Measurements from ENCODE around the gene CYB5R3. TPM values are rescaled to one million over a fixed set of nuclear protein-coding genes. Genes with fewer than 3 reads are reported as not detected.
"Not testable (repeated sequence)": the region's sequence is repeated elsewhere in the genome, so short reads cannot be mapped to it uniquely, and the experiment has no call there.

The CYB5R3 gene
- total RNA-seq, 1 experiment from 2014 or later, result 85.4 TPM

DNA sequence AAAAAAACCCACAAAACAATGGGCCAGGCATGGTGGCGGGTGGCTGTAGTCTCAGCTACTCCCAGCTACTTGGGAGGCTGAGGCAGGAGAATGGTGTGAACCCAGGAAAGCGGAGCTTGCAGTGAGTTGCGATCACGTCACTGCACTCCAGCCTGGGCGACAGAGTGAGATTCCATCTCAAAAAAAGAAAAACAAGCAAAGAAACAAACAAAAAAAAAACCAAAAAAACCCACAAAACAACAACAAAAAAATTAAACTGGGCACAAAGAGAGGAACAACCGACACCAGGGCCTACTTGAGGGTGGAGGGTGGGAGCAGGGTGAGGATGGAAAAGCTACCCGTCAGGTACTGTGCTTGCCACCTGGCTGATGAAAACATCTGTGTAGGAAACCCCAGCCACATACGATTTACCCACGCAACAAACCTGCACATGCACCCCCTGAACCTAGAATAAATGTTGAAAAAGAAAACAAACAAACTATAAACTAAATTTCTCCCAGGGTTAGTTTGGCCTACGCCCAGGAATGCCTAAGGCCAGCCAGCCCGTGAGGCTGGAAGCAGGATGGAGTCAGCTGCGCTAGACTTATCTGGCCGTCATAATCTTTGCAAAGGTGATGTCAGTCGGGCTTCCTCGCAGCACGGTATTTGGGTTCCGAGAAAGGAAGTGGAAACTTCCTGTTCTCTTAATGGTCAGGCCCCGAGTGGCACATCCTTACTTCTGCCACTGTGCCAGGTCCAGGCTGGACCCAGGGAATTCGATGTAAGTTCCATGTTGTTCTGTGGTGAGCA is 21.9 kb upstream of the CYB5R3 start:
- Mint-ChIP-seq H3K4me1 (peaks cover 3% of the 10 kb centered on the region), H3K9me3 (0 out of 2 replicates have a peak, but pooled peaks cover 4% of the 10 kb centered on the region), H3K27ac (no peak overlapping the region), H3K27me3 (ENCODE audit: low read depth) (no peaks in the 10 kb centered on the region; the same call in 1 of the 2 replicates), H3K4me3 (no peak overlapping the region), H3K36me3 (no peaks in the 10 kb centered on the region)
- DNase-seq (ENCODE audit: low spot score) (no peak), ATAC-seq (no peak)
- POLR2A ChIA-PET, result no interaction called here
- CTCF ChIA-PET, result interaction anchor here (0.6 to 1.0 kb wide), 2 partner anchors 49 to 124 kb away, joined by 3 read pairs; no protein-coding TSS in a partner anchor
- TF ChIP-seq ETV6 (CRISPR knock-in tag; IDR thresholded peaks at IDR 0.05) (no peak), ESRRA (CRISPR knock-in tag; IDR thresholded peaks at IDR 0.05; ENCODE audit: borderline replicate concordance) (no peak), MXD4 (CRISPR knock-in tag; IDR thresholded peaks at IDR 0.05; ENCODE audit: borderline replicate concordance) (no peak)

- ChIA-PET POLR2A (no interaction called here), CTCF (no interaction called here)
- DNase-seq (ENCODE audit: low spot score) (no peak), ATAC-seq (no peak)
- H3K36me3 Mint-ChIP-seq, result no peaks in the 10 kb centered on the region
- H3K4me1 Mint-ChIP-seq, result peaks cover 3% of the 10 kb centered on the region
- H3K4me3 Mint-ChIP-seq, result no peak overlapping the region
- H3K27ac Mint-ChIP-seq, result no peak overlapping the region
- 0 out of 2 replicates have a peak, but pooled peaks cover 4% of the 10 kb centered on the region for H3K9me3 Mint-ChIP-seq
- peaks cover 3% of the 10 kb centered on the region; the same call in 1 of the 2 replicates for H3K27me3 Mint-ChIP-seq (ENCODE audit: low read depth)
- TF ChIP-seq USF1 (CRISPR knock-in tag; IDR thresholded peaks at IDR 0.05) (no peak), TCF7 (CRISPR knock-in tag; IDR thresholded peaks at IDR 0.05; ENCODE audit: low read depth) (no peak), JUN (CRISPR knock-in tag; IDR thresholded peaks at IDR 0.05) (no peak), FOXP4 (CRISPR knock-in tag; IDR thresholded peaks at IDR 0.05) (no peak)
- TF ChIP-seq, protein P1, sequence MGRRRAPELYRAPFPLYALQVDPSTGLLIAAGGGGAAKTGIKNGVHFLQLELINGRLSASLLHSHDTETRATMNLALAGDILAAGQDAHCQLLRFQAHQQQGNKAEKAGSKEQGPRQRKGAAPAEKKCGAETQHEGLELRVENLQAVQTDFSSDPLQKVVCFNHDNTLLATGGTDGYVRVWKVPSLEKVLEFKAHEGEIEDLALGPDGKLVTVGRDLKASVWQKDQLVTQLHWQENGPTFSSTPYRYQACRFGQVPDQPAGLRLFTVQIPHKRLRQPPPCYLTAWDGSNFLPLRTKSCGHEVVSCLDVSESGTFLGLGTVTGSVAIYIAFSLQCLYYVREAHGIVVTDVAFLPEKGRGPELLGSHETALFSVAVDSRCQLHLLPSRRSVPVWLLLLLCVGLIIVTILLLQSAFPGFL (CRISPR knock-in tag; IDR thresholded peaks at IDR 0.05; ENCODE audit: borderline replicate concordance), result no peak
Observed at GRCh38 chr22:42670046-42670445, 20.9 kb upstream of the CYB5R3 start.

- H3K27me3 Mint-ChIP-seq (ENCODE audit: low read depth), result peaks cover 25% of the 10 kb centered on the region
- H3K9me3 Mint-ChIP-seq; DNase-seq (ENCODE audit: low spot score); POLR2A ChIA-PET; H3K36me3 Mint-ChIP-seq; H3K4me3 Mint-ChIP-seq; H3K27ac Mint-ChIP-seq; H3K4me1 Mint-ChIP-seq; ATAC-seq: not testable (repeated sequence)
- CTCF ChIA-PET, result interaction anchor here (0.6 to 1.1 kb wide), 2 partner anchors 11 to 40 kb away, joined by 3 to 4 read pairs; no protein-coding TSS in a partner anchor
Observed at GRCh38 chr22:42666393-42666792, 17.2 kb upstream of the CYB5R3 start.

DNA sequence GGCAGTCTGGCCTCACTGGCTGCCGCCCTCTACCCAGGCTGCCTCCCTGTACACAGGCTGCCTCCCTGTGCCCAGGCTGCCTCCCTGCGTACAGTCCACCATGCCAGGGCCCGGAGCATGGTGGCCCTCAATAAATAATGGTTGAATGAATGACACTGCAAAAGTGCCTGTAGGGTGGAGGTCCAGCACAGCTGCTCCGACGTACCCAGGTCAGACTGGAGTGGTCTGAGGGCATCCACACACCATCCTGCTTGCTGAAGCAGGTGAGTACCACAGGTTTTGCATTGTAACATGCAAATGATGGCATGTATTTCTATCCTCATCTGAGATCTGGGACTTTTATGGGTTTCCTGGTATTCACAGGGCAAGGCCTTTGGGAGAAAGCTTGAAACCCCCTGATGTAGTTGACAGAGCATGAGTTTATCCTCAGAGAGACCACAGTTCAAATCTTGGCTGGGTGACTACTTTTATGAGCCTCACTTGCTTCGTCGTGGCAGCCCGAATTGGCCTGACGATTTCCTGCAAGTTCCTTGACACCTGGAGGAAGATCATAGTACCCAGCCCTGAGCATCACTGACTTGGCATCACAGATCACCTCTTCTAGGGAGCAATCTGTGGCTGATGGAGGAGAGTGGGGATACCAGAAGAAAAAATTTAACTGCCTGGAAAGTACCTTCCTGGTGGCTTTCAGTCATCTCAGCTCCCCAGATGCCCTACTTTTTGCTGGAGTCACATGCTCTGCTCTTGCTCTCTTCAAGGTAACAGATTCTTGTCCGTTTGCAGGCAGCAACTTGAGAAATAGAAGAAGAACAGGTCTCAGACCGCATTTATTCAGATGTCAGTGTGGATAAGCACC is 16.0 kb upstream of the CYB5R3 start:
- DNase-seq (ENCODE audit: low spot score) (no peak), ATAC-seq (no peak)
- Mint-ChIP-seq H3K9me3 (0 out of 2 replicates have a peak, but pooled peaks cover 2% of the 10 kb centered on the region), H3K4me1 (no peaks in the 10 kb centered on the region), H3K27ac (no peak overlapping the region), H3K36me3 (no peaks in the 10 kb centered on the region), H3K27me3 (ENCODE audit: low read depth) (peaks cover 25% of the 10 kb centered on the region), H3K4me3 (no peak overlapping the region)
- ChIA-PET POLR2A (no interaction called here), CTCF (no interaction called here)
- TF ChIP-seq CREM (CRISPR knock-in tag; IDR thresholded peaks at IDR 0.05), result no peak
- no peak for TF ChIP-seq TEAD1 (CRISPR knock-in tag; IDR thresholded peaks at IDR 0.05)
- TF ChIP-seq ERG (CRISPR knock-in tag; IDR thresholded peaks at IDR 0.05), result no peak
- TF ChIP-seq CDX4 (CRISPR knock-in tag; IDR thresholded peaks at IDR 0.05; ENCODE audit: borderline replicate concordance), result no peak
- TF ChIP-seq ESRRA (CRISPR knock-in tag; IDR thresholded peaks at IDR 0.05; ENCODE audit: borderline replicate concordance), result no peak
- TF ChIP-seq EMX1 (CRISPR knock-in tag; IDR thresholded peaks at IDR 0.05), result no peak
- TF ChIP-seq, protein P2, sequence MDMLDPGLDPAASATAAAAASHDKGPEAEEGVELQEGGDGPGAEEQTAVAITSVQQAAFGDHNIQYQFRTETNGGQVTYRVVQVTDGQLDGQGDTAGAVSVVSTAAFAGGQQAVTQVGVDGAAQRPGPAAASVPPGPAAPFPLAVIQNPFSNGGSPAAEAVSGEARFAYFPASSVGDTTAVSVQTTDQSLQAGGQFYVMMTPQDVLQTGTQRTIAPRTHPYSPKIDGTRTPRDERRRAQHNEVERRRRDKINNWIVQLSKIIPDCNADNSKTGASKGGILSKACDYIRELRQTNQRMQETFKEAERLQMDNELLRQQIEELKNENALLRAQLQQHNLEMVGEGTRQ (CRISPR knock-in tag; IDR thresholded peaks at IDR 0.05), result no peak

All from WTC11 (cell line).